GM19240 (cell line): Measurements from ENCODE around the gene SH3GL3.

Source experiments
- DNase-seq: peaks from one replicate; pipeline ENCODE4 v3.0.0; 2011; ENCODE audit warnings: low spot score; ENCODE audit not compliant: insufficient read length

SH3GL3 gene

DNA sequence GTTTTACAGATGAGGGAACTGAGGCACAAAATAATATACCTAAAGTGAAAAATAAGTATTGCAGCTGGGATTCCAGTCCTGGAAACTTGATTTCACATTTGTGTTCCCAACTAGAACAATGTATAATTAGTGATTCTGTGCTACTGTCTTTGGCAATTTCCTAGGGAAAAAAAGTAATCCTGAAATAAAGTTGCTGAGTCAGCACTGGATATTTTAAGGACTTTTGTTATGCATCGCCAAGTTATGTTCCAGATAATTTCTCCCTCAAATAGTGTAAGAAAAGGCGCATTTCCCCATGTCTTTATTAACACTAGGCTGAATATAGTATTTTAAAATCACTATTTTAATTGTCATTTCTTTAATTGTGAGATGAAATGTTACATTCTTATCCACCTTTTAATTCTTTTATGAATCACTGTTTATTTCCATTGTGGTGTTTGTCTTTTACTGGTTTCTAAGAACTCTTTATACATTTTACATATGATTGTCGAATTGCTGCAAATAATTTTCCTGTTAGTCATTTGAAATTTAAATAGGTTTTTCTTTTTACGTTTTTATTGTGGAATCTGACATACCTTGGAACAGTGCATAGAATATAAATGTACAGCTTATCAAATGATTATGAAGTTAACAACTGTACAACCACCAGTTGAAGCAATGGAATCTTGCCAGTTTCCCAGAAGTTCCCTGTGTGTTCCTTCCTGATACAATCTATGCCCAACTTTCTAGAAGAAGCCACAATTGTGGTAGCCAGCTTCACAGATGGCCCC, 56.6 kb downstream of the SH3GL3 start:
- no peak for DNase-seq

DNA sequence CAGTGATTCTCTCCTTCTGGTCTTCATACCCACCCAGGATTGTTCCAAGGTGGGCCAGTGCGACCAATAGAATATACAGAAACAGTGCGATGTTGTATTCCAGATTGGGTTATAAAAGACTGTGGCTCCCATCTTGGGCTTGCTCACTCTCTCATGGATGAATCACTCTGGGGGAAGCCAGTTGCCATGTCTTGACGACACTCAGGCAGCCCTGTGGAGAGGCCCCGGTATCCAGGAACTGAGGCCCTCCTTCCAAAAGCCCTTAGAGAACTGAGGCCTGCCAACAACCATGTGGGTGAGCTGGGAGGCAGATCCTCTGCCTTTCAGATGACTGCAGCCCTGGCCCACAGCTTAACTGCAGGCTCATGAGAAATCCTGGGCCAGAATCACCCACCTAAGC, 57.2 kb downstream of the SH3GL3 start:
- DNase-seq = no peak

DNA sequence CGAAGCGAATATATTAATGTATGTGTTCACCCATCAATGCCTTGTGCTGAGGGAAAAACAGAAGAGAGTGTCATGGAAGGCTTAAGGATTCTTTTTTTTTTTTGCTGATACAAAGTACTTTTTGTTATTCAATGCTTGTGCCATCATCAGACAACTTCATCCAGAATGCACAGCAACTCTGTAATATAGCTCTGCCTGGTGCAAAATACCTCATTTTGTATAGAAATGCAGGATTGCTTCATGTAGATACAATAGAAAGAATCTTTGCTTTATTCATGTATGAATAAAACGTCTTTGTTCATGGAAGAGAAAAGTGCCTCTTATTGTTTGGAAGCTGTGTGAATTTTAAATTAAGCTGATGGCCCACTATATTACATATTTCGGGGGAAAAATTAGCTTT, 62.9 kb downstream of the SH3GL3 start:
- DNase-seq = no peak

DNA sequence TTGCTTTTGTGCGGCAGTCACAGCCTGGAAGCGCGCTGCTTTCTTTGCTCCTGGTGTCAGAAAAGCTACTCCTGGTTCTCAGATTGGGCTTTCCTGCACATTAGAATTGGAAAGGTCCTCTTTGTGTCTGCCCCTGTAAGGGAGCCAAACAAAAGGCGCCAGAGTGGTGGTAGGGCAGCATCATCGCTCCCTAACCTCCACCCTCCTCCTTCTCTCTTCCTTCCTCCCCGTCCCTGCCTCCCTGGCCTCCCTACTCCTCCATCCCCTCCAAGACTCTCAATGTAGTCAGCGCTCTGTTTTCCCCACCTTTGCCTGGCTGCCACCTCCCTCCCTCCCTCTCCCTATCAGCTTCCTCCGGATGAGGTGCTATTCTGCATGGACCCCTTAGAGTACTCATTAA, 65.3 kb downstream of the SH3GL3 start:
- DNase-seq = no peak

DNA sequence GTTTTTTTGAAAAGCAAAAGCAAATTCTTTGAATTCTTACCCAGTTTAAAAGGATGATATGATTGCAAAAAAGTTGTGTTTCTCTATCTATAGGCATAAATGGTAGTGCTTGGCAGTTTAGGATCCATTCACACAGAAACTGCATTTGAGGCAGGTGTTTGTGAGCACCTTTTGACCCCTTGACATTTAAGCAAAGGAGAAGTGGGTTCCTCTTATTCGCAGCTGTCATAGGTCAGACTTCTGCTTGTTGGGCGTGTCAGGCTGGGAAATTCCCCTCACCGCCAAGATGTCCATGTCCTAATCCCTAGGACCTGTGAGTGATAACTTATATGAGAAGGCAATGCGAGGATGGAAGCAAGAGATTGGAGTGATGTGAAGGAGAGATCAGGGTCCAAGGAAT, 67.4 kb downstream of the SH3GL3 start:
- no peak for DNase-seq

DNA sequence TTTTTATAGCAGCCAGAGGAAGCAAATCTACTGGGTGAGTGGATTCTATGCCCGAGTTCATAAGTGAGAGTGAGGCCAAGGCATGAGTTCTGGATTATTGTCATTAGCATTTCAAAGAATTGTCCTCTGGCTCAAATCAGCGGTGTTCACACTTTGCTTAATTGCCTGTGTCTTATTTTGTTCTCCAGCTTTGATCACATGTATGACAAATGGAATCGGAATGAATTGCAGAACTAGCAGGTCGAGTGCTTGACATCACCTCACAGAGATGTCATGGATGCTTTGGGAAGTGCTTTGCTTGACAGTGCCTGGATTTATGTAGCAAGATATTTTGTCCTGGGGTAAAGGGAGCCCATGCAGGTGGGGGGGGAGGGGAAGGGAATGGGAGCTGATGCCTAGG, 68.0 kb downstream of the SH3GL3 start:
- DNase-seq = no peak

DNA sequence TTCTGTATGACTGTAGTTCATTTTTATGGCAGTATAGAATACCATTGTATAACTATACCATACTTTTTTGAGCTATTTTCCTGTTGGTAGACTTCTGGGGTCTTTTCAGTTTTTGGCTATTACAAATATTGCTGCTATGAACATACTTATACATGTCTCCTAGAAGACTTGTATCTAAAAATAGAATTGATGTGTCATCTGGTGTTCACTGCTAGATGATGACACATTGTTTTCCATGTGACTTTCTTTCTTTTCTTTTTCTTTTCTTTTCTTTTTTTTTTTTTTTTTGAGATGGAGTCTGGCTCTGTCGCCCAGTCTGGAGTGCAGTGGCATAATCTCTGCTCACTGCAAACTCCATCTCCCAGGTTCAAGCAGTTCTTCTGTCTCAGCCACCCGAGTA, 69.8 kb downstream of the SH3GL3 start:
- DNase-seq = no peak

DNA sequence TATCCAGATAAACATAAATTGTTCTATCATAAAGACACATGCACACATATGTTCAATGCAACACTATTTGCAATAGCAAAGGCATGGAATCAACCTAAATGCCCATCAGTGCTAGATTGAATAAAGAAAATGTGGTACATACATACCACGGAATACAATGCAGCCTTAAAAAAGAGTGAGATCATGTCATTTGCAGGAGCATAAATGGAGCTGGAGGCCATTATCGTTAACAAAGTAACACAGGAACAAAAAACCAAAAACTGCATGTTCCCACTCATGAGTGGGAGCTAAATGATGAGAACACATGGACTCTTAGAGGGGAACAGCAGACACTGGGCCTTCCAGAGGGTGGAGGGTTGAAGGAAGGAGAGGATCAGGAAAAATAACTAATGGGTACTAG, 79.2 kb downstream of the SH3GL3 start:
- no peak for DNase-seq

DNA sequence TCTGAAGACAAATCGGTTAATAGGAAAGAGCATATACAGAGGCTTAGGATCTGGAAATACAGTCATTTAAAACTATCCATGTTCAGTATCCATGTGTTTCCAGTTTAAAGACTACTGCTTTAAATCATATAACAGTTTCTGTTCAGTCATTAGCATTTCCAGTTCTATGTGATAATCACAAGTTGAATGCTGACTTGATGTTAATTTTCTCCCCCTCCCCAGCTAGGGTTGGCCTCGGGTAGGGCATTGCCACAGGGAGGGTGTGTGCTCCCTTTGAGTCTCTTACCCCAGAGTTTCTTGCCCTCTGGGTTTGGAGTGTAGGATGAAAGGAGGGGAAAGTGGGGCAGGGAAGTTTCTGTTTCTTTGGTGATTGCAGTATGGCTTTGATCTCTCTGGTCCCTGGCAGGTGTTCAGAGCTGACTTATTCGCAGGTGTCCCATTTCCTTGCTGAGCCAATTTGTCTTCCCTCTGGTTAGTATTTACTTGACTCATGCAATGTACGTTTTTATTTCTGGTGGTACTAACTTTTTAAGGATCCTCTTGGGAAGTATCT, 86.3 kb downstream of the SH3GL3 start:
- DNase-seq = no peak

DNA sequence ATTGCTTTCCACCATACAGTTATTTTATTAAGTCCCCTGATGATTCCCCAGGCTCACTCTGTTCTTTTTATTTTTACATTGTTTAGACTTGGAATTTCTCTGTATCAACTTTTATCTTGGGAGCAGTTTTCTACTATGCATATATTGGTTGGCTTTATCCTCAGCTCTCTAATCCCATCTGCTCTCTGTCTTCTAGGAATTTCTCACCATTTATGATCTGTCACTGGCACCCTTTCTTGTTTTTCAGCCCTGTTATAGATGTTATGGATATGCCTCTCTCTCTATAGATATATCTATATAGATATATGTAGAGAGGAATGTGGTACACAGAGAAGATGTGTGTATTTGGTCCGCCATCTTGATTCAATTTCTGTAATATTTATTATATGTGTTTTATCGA, 90.5 kb downstream of the SH3GL3 start:
- no peak for DNase-seq

DNA sequence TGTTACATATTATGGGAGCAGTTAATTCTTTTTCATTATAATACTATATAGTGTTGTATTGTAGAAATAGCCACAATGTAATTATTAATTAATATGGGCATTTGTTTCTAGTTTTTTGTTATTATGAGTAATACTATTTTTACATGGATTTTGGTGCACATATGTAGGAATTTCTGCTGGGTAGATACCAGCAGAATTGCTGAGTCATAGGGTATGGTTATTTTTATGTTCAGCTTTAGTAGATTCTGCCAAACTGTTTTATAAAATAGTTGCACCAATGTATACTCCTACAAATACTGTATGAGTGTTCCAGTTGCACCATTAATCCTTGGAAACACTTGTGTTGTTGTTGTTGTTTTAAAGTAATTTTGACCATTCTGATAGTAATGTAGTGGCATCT, 91.5 kb downstream of the SH3GL3 start:
- no peak for DNase-seq

DNA sequence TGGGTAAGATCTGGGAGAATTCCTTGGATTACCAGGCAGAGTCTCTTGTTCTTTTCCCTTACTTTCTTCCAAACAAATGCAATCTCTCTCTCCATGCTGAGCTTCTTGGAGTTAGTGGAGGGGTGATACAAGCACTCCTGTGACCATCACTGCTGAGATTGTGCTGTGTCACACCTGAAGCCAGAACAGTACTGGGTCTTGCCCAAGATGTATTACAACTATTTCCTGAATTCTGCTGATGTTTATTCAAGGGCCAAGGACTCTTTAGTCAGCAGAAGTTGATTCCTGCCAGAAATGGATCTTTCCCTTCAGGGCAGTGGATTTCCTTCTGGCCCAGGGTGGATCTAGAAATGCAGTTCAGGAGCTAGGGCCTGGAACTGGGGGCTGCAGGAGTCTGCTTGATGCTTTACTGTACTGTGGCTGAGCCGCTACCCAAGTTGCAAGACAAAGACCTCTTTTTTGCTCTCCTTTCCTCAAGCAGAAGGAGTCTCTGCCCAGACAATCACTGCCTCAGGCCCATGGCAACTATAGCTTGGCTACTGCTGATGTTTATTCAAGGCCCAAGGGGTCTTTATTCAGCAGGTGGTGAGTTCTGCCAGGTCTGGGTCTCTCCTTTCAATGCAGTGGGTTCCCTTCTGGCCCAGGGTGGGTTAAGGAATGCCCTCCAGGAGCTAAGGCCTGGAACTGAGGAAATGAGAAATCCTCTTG, 98.8 kb downstream of the SH3GL3 start:
- DNase-seq = no peak

DNA sequence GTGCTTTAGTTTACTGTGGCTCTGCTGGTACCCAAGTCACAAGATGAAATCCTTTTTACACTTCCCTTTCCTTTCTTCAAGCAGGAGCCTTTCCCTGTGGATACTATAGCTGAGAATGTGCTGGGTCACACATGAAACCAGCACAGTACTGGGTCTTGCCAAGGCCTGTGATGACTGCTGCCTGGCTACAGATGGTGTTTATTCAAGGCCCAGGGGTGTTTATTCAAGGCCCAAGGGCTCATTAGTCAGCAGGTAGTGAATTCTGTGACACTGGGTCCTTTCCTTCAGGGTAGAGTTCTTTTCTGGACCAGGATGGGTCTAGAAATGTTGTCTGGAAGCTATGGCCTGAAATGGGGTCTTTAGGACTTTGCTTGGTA, 99.4 kb downstream of the SH3GL3 start:
- no peak for DNase-seq

DNA sequence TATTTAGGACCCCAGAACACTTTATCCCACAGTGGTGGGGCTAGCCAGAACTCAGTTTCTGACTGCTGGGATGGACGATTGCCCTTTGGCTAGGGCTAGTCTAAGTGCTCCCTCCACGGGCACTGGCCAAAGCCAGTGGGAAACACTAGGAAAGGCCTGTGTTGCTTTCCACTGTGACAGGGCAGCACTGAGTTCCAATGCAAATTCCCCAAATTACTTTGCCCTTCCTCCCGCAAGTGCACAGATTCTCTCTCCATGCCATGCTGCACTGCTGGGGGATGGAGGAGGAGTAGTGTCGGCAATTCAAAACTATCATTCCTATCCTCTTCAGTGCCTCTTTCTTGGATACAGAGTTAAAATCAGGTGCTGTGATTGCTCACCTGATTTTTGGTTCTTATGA, 100.0 kb downstream of the SH3GL3 start:
- no peak for DNase-seq

DNA sequence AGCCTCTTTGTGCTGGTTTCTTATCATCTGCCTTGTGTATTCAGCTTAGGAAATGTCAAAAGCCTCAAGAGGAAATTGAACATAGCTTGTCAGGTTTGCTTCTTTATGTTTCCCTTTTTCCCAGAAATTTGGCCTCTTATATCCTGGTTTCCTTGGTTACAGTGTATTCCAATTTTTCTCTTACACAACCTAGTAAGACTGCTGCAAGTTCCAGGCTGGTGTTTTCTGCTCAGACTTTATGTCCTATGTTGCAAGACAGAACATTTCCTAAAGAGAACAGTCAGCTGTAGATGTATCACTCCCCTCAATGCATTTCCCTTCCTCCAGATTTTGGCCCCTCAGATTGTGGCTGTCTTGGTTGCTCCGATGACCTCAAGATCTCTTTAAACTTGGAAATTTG, 102.5 kb downstream of the SH3GL3 start:
- DNase-seq = no peak

DNA sequence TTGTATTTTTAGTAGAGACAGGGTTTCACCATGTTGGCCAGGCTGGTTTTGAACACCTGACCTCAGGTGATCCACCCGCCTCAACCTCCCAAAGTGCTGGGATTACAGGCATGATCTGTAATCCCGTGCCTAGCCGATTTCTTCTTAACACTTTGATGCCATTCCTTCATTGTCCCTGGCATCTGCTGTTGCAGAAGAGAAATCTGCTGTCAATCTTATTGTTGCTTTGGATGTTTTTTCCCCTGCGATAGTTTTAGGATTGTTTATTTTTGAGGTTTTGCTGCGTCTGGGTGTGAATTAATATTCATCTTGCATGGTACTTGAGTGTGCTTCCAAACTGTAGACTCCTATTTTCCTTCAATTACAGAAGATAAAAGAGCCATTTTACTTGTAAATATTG, 107.4 kb downstream of the SH3GL3 start:
- DNase-seq = no peak

DNA sequence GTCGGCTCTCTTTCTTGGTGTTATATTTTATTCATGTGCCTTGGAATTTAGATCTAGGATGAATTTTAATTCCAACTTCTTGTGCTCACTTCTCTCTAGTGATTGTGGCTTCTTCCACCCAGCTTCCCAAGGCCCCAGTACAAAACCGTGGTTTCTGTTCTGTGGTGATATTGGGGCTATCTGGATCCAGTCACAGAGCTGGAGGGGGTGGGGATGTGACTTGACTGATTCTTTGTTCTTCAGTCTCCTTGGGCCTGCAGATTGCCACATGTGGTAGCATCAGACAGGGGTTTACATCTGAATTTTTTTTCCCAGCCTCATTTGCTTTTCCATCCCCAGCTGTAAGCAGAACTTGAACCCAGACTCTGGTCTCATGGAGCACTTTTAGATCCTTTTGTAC, 108.2 kb downstream of the SH3GL3 start:
- no peak for DNase-seq

DNA sequence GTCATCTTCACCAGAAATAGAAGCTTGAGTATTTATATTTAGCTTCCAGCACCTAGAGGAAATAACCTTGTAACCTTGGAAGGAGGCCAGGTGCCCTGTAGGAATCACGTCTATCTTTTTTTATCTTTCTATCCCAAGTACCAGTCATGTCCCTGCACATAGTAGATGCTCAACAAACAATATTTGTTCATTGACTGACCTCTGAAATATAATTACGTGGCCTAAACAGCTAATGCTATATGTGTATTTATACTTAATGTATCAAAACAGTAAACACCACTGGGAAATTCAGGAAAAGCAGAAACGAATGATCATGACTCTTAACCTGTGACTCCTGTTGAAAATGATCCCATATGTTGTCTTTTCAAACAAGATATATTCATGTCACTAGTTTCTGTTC, 108.9 kb downstream of the SH3GL3 start:
- no peak for DNase-seq

DNA sequence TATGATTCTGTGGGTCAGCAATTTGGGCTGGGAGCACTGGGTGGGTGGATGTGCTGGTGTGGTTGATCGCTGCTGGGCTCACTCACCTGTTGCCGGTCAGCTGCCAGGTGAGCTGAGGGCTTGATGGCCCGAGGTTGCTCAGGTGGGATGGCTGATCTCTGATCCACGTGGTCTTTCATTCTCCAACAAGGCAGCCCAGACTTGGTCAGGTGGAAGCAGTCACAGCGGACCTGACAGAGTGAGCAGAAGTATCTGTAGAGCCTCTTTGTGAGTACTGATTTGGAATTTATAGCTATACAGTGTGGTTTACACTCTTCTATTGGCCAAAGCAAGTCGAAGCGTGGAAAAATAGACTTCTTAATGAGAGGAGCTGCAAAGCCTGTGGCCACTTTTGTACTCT, 109.6 kb downstream of the SH3GL3 start:
- DNase-seq = no peak

DNA sequence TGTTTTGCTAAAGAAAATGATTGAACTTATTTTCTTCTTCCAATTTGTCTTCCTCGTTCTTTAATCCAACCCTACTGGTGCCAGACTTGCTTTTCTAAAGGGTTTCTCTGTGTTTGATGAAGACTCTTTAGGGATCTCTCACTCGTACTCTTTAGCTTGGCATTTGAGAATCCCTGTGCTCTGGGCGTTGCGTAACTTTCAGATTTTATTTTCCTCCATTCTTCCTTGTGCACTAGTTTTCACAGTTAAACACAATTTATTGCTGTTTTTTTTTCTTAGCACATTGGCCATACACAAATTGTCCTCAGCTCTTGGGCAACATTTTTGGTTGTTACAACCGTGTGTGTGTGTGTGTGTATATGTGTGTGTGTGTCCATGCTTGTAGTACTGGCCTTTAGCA, 111.0 kb downstream of the SH3GL3 start:
- DNase-seq = no peak

DNA sequence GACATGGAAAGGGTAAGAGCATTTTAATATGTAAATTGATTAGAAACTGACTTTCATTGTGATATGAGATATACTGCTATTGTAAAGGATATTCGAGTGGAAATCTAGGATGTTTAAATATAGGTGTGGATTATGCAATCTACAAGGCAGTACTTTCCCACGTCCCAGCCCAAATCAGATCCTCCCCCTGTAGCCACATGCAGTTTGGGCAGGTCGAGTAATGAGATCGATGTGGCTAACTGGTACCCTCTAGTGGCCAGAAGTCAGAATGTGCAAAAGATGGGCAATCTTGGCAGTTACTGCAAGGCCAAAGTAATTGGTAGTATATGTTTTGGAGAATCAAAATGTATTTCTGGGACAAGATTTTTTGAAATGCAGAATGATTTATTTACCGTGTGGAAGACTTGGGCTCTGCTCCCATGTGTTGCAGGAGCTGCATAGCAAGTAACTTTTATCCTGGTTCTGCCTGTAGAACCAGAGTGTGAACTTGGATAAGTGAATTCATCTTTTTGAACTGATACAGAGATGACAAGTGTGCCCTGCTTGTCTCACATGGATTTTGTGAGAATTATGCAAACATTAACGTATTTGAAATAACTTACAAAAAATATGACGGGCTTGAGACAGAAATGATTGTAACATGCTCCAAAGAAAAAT, 112.3 kb downstream of the SH3GL3 start:
- peak; percentile 31 for DNase-seq

DNA sequence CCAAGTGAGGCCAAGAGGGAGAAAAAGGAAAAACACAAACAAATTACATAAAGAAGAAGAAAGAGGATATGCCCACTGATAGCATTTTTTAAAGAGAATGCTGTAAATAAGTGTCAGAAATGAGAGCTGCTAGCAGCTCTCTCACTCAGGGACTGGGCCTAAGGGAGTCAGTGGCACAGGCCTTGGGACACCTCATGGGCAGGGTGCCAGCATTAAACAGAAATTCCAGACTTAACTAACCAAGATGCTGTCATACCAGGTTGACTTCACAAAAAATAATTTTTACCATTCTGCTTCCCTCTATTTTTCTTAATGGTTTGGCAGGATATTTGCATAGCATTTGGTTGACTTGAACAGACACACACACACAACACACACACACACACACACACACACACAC, 114.5 kb downstream of the SH3GL3 start:
- DNase-seq = no peak
